ENCODE measurements around the gene ESR1.
"Not testable (repeated sequence)": the region's sequence is repeated elsewhere in the genome, so short reads cannot be mapped to it uniquely, and the experiment has no call there.

ESR1 gene

DNA sequence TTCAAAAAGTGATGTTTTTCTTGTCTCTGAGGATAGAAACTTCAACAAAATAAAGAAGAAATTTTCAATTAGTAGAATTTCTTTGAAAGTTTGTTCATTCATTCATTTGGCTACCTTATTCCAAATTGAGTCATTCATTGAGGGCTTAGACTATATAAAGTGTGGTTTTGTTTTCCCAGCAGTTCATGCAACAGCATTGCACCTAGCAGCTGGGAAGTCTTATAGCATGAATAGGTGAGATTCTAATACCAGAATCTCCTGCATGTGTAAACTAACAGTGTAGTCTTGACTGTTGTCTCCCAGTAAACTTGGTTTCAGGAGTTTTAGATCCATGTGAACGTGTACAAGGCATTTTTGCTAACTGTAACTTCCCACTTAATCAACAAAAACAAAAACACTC lies 7.1 kb downstream of the ESR1 start:
- DNase-seq = no peak

DNA sequence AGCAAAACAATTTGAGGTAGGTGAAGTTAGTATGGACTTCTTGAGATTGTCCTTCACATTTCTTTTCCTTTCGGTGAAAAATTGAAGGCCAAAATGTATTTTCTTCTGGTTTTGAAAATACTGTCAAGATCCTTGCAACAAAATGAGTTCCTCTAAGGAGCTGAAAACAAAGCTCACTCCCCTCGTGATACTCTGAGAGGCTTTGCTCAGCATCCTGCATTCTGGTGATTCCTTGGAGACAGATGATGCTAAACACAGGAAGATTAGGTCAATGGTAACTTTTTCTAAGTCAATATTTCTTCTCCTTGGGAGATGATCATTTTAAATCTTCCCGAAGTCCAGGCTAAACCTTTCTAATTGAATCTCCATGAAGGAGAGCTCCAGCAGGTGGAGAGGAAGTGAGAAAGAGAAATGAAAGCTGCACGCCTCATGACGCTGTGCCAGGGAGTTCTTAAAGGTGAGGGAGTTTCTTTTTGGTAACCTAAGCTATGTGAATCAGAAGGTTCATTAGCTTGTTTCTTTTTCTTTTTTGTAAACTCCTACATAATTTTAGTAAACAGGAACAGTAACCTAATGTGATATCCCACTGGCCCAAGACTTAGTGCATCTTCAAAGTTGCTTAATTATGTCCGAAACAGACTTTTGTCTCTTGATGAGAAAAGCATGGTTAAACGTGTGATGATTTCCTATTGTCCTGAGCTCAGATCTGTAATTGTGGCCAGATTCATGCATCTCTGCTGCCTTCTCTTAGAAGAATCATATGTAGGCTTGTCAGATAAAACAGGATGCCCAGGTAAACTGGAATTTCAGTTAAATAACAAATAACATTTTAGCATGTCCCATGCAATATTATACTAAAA lies 15.0 kb downstream of the ESR1 start:
- DNase-seq = no peak

GRCh38 chr6:151826517-151827142 lies 19.1 kb downstream of the ESR1 start:
- no peak for DNase-seq

- no peak for DNase-seq
These were observed 25.2 kb downstream of the ESR1 start for GRCh38 chr6:151832710-151833109.

- no peak for DNase-seq
These were observed 27.9 kb downstream of the ESR1 start for GRCh38 chr6:151835396-151835795.

DNA sequence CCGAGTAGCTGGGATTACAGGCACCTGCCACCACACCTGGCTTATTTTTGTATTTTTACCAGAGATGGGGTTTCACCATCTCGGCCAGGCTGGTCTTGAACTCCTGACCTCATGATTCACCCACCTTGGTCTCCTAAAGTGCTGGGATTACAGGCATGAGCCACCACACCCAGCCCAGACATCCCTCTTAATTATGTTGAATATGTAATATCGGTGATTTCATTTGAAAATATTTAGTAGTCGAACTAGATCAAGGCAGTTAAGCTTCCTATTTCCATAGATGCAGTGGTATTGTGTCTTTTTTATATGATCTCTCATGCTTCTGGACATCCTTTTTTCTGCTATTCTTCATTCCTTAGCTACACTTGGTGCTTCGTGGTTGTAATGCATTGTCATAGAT lies 29.7 kb downstream of the ESR1 start:
- DNase-seq = no peak

DNA sequence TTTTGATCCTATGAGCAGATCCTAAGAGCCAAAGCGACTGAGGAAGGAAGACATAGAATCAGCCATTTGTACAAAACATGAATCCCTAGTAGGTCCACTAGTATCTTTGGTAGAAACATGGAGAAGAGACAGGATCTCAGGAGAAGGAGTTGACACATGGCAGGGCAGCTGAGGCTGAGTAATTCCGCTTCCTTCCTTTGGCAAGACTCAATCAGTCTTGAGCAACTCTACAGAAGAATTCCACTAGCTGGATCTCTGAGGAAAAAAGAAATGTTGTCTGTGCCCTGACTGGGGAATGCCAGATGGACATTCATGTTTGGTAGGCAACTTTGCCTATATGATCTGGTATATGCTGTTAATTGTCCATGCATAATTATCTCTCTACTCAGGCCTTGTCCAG lies 35.3 kb downstream of the ESR1 start:
- DNase-seq = no peak

- DNase-seq = peak; percentile 25 to 28
These were observed 39.6 kb downstream of the ESR1 start for GRCh38 chr6:151847064-151847463.

DNA sequence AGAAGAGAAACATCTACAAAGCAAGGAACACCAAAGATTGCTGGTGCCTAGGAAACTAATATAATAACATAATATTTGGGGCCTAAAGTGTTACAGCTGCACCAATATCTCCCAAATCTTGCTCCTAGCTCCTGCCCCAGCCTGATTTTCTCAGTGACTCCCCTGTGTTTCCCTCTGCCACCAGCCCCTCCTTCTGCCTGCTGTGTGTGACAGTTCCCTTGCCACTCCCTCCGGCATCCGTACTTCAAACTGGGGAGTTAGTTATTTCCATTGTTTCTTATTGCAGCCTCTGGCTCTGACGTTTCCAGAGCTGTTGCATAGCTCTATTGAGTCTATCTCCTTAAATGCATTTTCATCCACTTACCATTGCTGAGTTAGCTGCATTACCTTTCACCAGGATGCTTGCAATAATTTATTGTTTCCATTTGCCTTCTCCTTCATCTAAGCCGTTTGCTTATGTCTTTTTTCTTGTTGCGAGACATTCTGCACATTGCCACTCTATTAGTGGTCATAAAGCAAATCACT lies 43.1 kb downstream of the ESR1 start:
- no peak for DNase-seq

DNA sequence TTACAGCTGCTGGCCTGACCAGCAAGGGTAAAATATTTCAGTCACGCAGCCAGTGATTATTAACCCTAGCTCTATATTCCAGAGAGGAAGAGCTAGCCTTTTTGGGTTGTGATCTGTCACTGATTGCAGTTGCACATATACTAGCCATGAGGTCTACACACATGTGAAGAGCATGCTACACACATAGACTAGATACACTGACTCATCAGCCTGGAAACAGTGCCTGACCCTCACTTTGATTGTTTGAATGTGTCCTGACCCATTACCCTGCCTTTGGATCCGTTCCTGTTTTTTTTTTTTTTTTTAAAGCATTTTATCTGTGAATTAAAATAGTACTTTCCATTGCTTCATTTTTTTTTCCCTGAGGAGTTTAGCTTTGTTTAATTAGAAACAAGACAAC lies 50.8 kb downstream of the ESR1 start:
- DNase-seq = no peak

DNA sequence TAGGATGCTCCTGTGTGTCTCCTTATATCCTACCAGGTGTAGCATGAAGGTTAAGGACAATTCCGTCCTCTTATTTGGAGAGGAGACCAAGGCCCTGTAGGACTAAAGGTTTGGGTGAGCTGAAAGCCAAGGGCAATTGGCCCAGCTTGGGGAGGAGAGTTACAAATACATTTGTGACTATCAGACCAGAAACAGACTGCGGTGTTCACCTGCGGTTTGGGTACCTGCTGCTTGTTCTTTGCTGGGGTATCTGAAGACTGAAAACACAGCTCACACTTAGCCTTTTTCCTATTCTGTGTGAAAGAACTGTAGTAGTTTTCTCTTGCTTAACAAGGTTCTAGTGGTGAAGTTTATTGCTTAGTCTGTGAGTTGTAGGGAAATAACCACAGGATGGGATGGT lies 55.0 kb downstream of the ESR1 start:
- no peak for DNase-seq

DNA sequence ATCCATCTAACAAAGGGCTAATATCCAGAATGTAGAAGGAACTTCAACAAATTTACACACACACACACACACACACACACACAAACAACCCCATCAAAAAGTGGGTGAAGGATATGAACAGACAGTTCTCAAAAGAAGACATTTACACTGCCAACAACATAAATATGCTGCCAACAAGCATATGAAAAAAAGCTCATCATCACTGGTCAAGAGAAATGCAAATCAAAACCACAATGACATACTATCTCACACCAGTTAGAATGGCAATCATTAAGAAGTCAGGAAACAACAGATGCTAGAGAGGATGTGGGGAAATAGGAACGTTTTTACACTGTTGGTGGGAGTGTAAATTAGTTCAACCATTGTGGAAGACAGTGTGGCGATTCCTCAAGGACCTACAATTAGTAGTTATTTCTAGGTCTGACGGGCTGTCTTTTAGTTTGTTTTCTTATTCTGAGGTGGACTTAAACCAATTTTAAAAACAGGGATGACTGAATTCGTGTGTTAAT lies 59.9 kb downstream of the ESR1 start:
- DNase-seq = not testable (repeated sequence)

DNA sequence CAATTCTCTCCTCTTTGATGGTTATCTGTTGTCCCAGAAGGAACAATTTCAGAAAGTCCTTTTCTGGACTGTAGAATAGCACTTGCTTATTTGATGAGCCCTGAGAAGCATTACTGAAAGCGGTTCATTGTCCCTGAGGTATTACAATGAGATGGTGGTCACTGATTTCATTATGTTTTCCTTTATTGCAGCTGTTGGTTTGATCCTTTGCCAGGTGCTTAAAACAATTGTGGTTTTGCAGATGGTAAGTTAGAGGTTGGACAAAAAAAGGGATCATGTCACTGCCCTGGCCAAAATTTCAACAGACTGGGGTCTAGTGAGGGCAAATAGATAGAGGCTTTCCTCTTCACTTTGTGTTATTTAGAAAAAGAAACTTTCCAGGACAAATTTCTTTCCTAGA lies 61.9 kb downstream of the ESR1 start:
- DNase-seq = no peak

GRCh38 chr6:151869787-151870186 lies 62.3 kb downstream of the ESR1 start:
- DNase-seq = no peak

- no peak for DNase-seq
These were observed 62.9 kb downstream of the ESR1 start for GRCh38 chr6:151870375-151870774.

DNA sequence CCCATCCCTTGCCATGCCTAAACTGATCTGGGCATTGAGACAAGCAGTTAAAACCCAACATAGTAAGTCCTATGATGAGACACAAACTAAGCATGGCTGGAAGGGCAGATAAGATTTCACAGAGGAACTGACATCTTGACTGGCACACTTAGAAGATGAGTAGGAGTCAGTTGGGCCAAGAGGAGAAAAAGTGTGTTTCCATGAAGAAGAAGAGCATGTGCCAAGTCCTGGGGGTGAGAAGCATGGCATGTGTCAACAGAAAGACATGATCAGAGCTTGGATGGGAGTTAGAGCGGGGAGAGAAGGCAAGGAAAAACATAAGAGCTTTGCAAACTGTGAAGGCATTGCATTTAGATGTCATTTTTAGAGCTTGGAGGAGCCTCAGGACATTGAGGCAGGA lies 68.0 kb downstream of the ESR1 start:
- no peak for DNase-seq

- DNase-seq = no peak
These were observed 68.6 kb downstream of the ESR1 start for GRCh38 chr6:151876122-151876521.

DNA sequence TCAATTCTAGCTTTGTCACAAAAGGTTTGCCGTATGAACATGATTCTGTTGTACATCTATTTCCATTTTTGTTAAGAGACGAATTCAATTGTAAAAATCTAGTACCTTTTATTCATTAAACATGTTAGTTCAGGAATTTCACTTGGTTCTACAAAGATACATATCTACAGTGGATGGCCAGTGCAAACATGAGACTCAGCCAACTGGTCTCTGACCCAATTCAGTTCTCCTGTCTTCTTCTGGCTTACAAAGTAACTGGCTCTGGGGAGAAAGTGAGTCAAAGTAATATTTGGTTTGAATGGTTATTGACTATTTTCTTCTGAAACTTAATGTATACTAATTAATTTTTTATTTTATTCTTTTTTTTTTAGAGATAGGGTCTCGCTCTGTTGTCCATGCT lies 70.0 kb downstream of the ESR1 start:
- DNase-seq = no peak

DNA sequence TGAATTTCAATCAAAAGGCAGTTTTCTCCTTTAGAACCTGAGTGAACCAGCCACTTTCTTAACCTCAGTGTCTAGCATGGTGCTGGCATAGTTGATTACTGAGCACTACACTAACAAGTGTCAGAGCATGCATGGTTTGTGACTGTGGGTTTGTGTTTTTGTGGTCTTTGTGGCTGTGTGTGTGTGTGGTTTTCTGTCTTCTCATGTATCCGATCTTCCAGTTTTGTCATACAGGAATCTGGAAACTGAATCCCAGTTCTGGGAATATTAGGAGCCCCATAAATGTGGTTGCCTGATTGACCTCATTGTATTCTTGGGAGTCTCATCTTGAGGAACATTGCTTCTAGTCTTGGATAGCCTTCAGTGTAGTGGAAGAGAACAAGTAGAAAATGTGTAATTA lies 73.7 kb downstream of the ESR1 start:
- no peak for DNase-seq

- no peak for DNase-seq
These were observed 74.7 kb downstream of the ESR1 start for GRCh38 chr6:151882206-151882605.

DNA sequence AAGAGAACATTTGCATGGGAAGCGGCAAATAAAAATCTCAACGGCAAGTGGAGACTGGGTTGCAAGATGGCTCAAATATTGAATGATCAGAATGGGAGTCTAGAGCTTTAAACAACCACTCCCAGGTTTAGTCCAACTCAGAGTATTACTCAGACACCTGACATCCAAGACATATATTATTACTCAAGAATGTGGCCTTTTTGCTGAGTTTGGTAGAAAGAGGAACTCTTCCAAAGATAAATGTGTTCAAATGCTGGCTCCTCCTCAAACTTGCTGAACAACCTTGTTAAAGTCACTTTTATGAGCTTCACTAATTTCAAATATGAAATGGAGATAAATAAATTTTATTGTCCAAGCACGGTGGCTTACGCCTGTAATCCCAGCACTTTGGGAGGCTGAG lies 77.8 kb downstream of the ESR1 start:
- DNase-seq = no peak

GRCh38 chr6:151891524-151891923 lies 84.0 kb downstream of the ESR1 start:
- no peak for DNase-seq

DNA sequence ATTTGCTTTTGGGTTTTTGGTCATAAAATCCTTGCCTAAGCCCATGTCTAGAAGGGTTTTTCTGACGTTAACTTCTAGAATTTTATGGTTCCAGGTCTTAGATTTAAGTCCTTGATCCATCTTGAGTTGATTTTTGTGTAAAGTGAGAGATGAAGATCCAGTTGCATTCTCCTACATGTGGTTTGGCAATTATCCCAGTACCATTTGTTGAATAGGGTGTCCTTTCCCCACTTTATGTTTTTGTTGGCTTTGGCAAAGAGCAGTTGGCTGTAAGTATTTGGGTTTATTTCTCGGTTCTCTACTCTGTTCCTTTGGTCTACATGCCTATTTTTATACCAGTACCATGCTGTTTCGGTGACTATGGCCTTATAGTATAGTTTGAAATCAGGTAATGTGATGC lies 86.9 kb downstream of the ESR1 start:
- not testable (repeated sequence) for DNase-seq

DNA sequence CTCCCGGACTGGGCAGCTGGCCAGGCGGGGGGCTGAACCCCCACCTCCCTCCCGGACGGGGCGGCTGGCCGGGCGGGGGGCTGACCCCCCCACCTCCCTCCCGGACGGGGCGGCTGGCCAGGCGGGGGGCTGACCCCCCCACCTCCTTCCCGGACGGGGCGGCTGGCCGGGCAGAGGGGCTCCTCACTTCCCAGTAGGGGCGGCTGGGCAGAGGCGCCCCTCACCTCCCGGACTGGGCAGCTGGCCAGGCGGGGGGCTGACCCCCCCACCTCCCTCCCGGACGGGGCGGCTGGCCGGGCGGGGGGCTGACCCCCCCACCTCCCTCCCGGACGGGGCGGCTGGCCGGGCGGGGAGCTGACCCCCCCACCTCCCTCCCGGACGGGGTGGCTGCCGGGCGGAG lies 91.7 kb downstream of the ESR1 start:
- not testable (repeated sequence) for DNase-seq

Data from Kasumi-1 (cell line).